Mesenchymal stem cell (in vitro differentiated cells and primary cell): ENCODE data around the gene CDH23.

Source experiments
- DNase-seq: peaks from one replicate; pipeline ENCODE4 v3.0.0-alpha.2; 2013
- H2AFZ ChIP-seq: one replicate; pipeline ENCODE4 v1.6.1; 2013; ENCODE audit warnings: low read depth, mild to moderate bottlenecking, control low read depth, inconsistent platforms, low read length, moderate library complexity
- H2AK5ac ChIP-seq: 2 replicates; pipeline ENCODE4 v1.6.1; 2013; ENCODE audit warnings: low read length, moderate library complexity, mild to moderate bottlenecking, inconsistent platforms; ENCODE audit not compliant: severe bottlenecking
- H2BK120ac ChIP-seq: one replicate; pipeline ENCODE4 v1.6.1; 2013; ENCODE audit warnings: low read depth, mild to moderate bottlenecking, inconsistent platforms, low read length, moderate library complexity
- H2BK12ac ChIP-seq, 2 experiments: one replicate each; pipeline ENCODE4 v1.6.1; 2013; ENCODE audit warnings: inconsistent platforms in 2 of 2, low read length in 2 of 2, mild to moderate bottlenecking in 2 of 2, moderate library complexity in 2 of 2, control low read depth in 1 of 2
- H2BK15ac ChIP-seq: one replicate; pipeline ENCODE4 v1.6.1; 2013; ENCODE audit warnings: mild to moderate bottlenecking, low read depth, inconsistent platforms; ENCODE audit not compliant: poor library complexity, severe bottlenecking
- H2BK5ac ChIP-seq: 2 replicates; pipeline ENCODE4 v1.6.1; 2013; ENCODE audit warnings: low read depth, mild to moderate bottlenecking, low read length, control low read depth, inconsistent platforms; ENCODE audit not compliant: poor library complexity, severe bottlenecking
- H3K14ac ChIP-seq, 2 experiments: one replicate each; pipeline ENCODE4 v1.6.1; 2013; ENCODE audit warnings: inconsistent platforms in 2 of 2, low read length in 2 of 2, control low read depth in 1 of 2, mild to moderate bottlenecking in 1 of 2, moderate library complexity in 1 of 2
- H3K18ac ChIP-seq, 2 experiments: one replicate each; pipeline ENCODE4 v1.6.1; 2013; ENCODE audit warnings: inconsistent platforms in 2 of 2, low read length in 2 of 2, control low read depth in 1 of 2, low read depth in 1 of 2, mild to moderate bottlenecking in 1 of 2
- H3K23ac ChIP-seq, 2 experiments: one replicate each; pipeline ENCODE4 v1.6.1; 2013; ENCODE audit warnings: inconsistent platforms in 2 of 2, low read length in 2 of 2, mild to moderate bottlenecking in 2 of 2, moderate library complexity in 2 of 2, control low read depth in 1 of 2
- H3K27ac ChIP-seq: 2 replicates; pipeline ENCODE4 v1.5.1; 2013; ENCODE audit warnings: mild to moderate bottlenecking, moderate library complexity, low read length, control low read depth, inconsistent platforms; ENCODE audit not compliant: poor library complexity, severe bottlenecking
- H3K27me3 ChIP-seq, 2 experiments: 2 replicates each; pipeline versions ENCODE4 v1.6.1 to v1.7.0; 2013; ENCODE audit warnings: low read length in 2 of 2, mild to moderate bottlenecking in 2 of 2, moderate library complexity in 2 of 2, control low read depth in 1 of 2, inconsistent platforms in 1 of 2; ENCODE audit not compliant: control insufficient read depth in 1 of 2, insufficient read depth in 1 of 2
- H3K36me3 ChIP-seq, 2 experiments: 2 replicates each; pipeline versions ENCODE4 v1.6.1 to v1.7.0; 2013; ENCODE audit warnings: low read length in 2 of 2, control low read depth in 1 of 2, inconsistent platforms in 1 of 2, low read depth in 1 of 2, mild to moderate bottlenecking in 1 of 2; ENCODE audit not compliant: insufficient read depth in 2 of 2, control insufficient read depth in 1 of 2
- H3K4ac ChIP-seq, 2 experiments: one replicate each; pipeline ENCODE4 v1.6.1; 2013; ENCODE audit warnings: inconsistent platforms in 2 of 2, low read length in 2 of 2, mild to moderate bottlenecking in 2 of 2, moderate library complexity in 2 of 2, control low read depth in 1 of 2, low read depth in 1 of 2
- H3K4me1 ChIP-seq: 2 replicates; pipeline ENCODE4 v1.6.1; 2013; ENCODE audit warnings: low read depth, low read length, control low read depth; ENCODE audit not compliant: control insufficient read depth, insufficient read depth
- H3K4me2 ChIP-seq: 2 replicates; pipeline ENCODE4 v1.6.1; 2013; ENCODE audit warnings: low read length, mild to moderate bottlenecking, inconsistent platforms; ENCODE audit not compliant: poor library complexity, severe bottlenecking
- H3K4me3 ChIP-seq, 2 experiments: 2 replicates each; pipeline versions ENCODE4 v1.5.1 to v1.7.0; 2013; ENCODE audit warnings: low read length in 2 of 2, mild to moderate bottlenecking in 2 of 2, control low read depth in 1 of 2, low read depth in 1 of 2; ENCODE audit not compliant: insufficient read depth in 1 of 2
- H3K79me1 ChIP-seq: replicated peaks from 2 replicates; pipeline ENCODE4 v1.6.1; 2013; ENCODE audit warnings: mild to moderate bottlenecking, control low read depth, low read length, inconsistent platforms; ENCODE audit not compliant: poor library complexity, severe bottlenecking
- H3K9ac ChIP-seq: 2 replicates; pipeline ENCODE4 v1.7.0; 2013; ENCODE audit warnings: mild to moderate bottlenecking, low read length, moderate library complexity
- H3K9me3 ChIP-seq: 2 replicates; pipeline ENCODE4 v1.7.0; 2013; ENCODE audit warnings: mild to moderate bottlenecking, low read length; ENCODE audit not compliant: control insufficient read depth
- H4K8ac ChIP-seq: one replicate; pipeline ENCODE4 v1.6.1; 2013; ENCODE audit warnings: inconsistent platforms, mild to moderate bottlenecking, low read length, moderate library complexity
- H4K91ac ChIP-seq: one replicate; pipeline ENCODE4 v1.6.1; 2013; ENCODE audit warnings: mild to moderate bottlenecking, low read length, inconsistent platforms
- WGBS: methylation state at CpG from one replicate; pipeline ENCODE4 v1.1.7; 2013; ENCODE audit warnings: mixed read lengths; 5-methylcytosine and 5-hydroxymethylcytosine counted together

Gene CDH23

GRCh38 chr10:71404503-71405295, 8.0 kb downstream of the CDH23 start:
- Histone ChIP-seq H3K9ac (no peak overlapping the region), H3K27ac (no peak overlapping the region), H3K36me3 (no peaks in the 10 kb centered on the region), H3K14ac (no peak overlapping the region), H2BK5ac (no peak overlapping the region), H2BK15ac (no peak overlapping the region), H3K4me1 (no peaks in the 10 kb centered on the region), H3K4ac (no peak overlapping the region), H3K4me2 (no peak overlapping the region), H3K79me1 (no peaks in the 10 kb centered on the region), H3K4me3 (no peak overlapping the region), H3K18ac (no peak overlapping the region), H2AK5ac (no peak overlapping the region), H2AFZ (no peak overlapping the region), H3K9me3 (no peaks in the 10 kb centered on the region), H2BK120ac (no peak overlapping the region), H3K23ac (no peak overlapping the region), H3K27me3 (peaks cover 62% of the 10 kb centered on the region in 2 experiments), H4K8ac (no peak overlapping the region), H4K91ac (no peak overlapping the region), H2BK12ac (no peak overlapping the region)
- DNase-seq: no peak
- 71% methylated on average over 13 of the region's 13 CpGs for WGBS

- Histone ChIP-seq H3K9ac (no peak overlapping the region), H3K27ac (no peak overlapping the region), H2BK15ac (no peak overlapping the region)
These were observed 10.2 kb downstream of the CDH23 start for GRCh38 chr10:71406878-71407277.

GRCh38 chr10:71408436-71409225, 11.9 kb downstream of the CDH23 start:
- Histone ChIP-seq H3K36me3 (no peaks in the 10 kb centered on the region), H3K18ac (no peak overlapping the region), H3K23ac (no peak overlapping the region), H3K27me3 (peaks cover 44 to 45% of the 10 kb centered on the region in 2 experiments), H2BK15ac (no peak overlapping the region), H3K79me1 (no peaks in the 10 kb centered on the region), H3K4me1 (no peaks in the 10 kb centered on the region), H2AFZ (no peak overlapping the region), H4K8ac (no peak overlapping the region), H3K4ac (no peak overlapping the region), H4K91ac (no peak overlapping the region), H3K14ac (no peak overlapping the region), H2AK5ac (no peak overlapping the region), H2BK12ac (no peak overlapping the region), H3K4me2 (no peak overlapping the region), H3K9ac (no peak overlapping the region), H2BK120ac (no peak overlapping the region), H2BK5ac (no peak overlapping the region), H3K4me3 (no peak overlapping the region), H3K9me3 (peaks cover 16% of the 10 kb centered on the region), H3K27ac (no peak overlapping the region)
- DNase-seq: no peak
- 77% methylated on average over 9 of the region's 9 CpGs for WGBS

More at GRCh38 chr10:71406878-71407277, 10.2 kb downstream of the CDH23 start:
- no peak overlapping the region for H2BK5ac ChIP-seq
- H3K23ac ChIP-seq: no peak overlapping the region
- WGBS: 76% methylated on average over 3 of the region's 3 CpGs
- no peak for DNase-seq
- H2AK5ac ChIP-seq: no peak overlapping the region
- peaks cover 15% of the 10 kb centered on the region for H3K9me3 ChIP-seq
- no peak overlapping the region for H3K14ac ChIP-seq
- no peak overlapping the region for H3K4me3 ChIP-seq
- no peak overlapping the region for H3K4ac ChIP-seq
- H2AFZ ChIP-seq: no peak overlapping the region
- no peak overlapping the region for H4K91ac ChIP-seq
- peaks cover 45 to 48% of the 10 kb centered on the region in 2 experiments for H3K27me3 ChIP-seq
- no peak overlapping the region for H3K18ac ChIP-seq
- H3K4me2 ChIP-seq: no peak overlapping the region
- no peak overlapping the region for H2BK12ac ChIP-seq
- H2BK120ac ChIP-seq: no peak overlapping the region
- no peaks in the 10 kb centered on the region for H3K79me1 ChIP-seq
- H3K4me1 ChIP-seq: no peaks in the 10 kb centered on the region
- H4K8ac ChIP-seq: no peak overlapping the region
- H3K36me3 ChIP-seq: no peaks in the 10 kb centered on the region

- Histone ChIP-seq H3K4ac (no peak overlapping the region), H3K9me3 (peaks cover 21% of the 10 kb centered on the region)
These were observed 12.9 kb downstream of the CDH23 start for GRCh38 chr10:71409516-71410104.

More at GRCh38 chr10:71409516-71410104, 12.9 kb downstream of the CDH23 start:
- Histone ChIP-seq H3K9ac (no peak overlapping the region), H3K14ac (no peak overlapping the region), H3K36me3 (no peaks in the 10 kb centered on the region), H3K4me1 (no peaks in the 10 kb centered on the region), H2BK120ac (no peak overlapping the region), H3K27me3 (peaks cover 36 to 39% of the 10 kb centered on the region in 2 experiments), H2AK5ac (no peak overlapping the region), H3K4me3 (no peak overlapping the region), H4K91ac (no peak overlapping the region), H4K8ac (no peak overlapping the region), H3K4me2 (no peak overlapping the region), H2BK5ac (no peak overlapping the region), H2AFZ (no peak overlapping the region), H3K23ac (no peak overlapping the region), H2BK12ac (no peak overlapping the region), H3K79me1 (no peaks in the 10 kb centered on the region), H3K27ac (no peak overlapping the region), H2BK15ac (no peak overlapping the region), H3K18ac (no peak overlapping the region)
- WGBS: 57% methylated on average over 3 of the region's 3 CpGs
- no peak for DNase-seq
